T-helper 1 cell (primary cell): ENCODE results near the gene COA8.

ENCODE experiments used
- DNase-seq, 5 donors: peaks; one replicate each; pipeline ENCODE4 v3.0.0-alpha.2; 2012 to 2020

Gene COA8

DNA sequence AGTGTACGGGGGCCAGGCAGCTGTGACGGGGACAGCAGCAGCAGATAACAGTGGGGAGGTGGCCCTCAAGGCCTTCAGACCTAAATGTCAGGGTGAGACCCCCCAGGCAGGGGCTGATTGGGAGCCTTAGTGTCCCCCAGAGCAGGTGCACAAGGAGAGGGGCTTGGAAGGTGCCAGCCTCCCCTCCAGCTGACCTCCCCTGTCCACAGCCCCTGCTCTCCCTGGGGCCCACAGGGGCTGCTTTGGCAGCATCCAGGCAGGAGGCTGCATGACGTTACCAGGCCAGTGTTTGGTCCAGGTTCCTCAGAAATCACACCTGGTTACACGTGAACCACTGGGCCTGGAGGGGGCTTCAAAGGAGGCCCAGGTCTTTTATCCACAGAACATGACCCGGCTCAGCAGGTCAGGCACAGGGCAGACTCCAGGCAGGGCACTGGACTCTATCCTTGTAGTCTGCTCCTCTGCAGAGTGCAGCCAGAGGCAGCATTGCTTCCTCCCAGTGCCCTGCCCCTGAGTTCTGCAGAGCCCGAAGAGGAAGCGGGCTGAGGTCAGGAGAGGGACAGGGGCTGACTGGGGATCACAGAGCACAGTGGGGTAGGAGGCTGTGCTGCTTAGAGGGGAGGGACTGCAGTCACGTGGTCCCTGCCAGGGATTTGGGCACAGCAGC lies 36.4 kb upstream of the COA8 start:
- DNase-seq: no peak

DNA sequence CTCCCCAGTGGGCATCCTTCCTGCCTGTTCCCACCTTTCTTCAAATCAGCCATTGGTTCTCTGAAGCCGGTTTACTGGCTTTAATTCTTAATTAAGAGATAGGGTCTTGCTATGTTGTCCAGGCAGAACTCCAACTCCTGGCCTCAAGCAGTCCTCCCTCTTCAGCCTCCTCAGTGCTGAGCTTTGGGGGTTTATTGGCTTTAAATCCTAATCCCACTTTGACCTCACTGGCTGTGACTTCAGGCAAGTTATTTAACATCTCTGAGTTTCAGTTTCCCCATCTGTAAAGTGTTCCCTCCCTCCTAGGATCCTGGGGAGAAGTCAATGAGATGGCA lies 35.9 kb upstream of the COA8 start:
- no peak for DNase-seq

DNA sequence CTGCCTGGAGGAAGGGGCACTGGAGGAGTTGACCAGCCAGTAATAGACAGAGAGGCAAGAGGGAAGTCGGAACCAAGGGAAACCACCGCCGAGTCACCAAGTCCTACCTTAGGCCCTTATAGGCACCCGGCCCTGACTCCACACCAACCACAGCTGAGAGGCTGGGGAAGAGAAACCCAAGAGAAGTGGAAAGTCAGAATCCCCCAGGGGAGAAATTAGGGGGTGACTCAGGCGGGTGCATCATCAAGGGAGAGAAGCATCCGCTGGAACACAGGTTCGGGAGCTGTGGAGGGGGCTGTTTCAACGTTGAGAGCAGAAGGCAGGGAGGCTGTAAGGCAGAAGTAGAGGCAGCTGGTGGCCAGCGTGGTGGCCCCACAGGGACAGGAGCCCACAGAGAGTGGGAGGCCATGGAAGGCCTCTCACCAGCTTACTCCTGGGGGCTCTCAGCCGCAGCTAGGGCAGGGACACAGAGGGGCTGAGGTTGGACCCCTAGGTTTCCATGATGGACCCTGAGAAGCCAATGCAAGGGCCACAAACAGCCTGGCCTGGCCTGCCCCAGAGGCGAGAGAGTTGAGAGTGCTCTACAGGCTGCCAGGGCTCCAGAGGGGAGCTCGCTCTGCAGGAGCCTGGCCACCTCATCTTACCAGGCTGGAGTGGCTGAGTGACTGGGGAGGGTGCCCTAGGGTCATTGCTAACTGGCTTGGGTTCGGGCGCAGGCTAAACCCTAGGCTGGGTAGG lies 35.2 kb upstream of the COA8 start:
- DNase-seq: no peak

DNA sequence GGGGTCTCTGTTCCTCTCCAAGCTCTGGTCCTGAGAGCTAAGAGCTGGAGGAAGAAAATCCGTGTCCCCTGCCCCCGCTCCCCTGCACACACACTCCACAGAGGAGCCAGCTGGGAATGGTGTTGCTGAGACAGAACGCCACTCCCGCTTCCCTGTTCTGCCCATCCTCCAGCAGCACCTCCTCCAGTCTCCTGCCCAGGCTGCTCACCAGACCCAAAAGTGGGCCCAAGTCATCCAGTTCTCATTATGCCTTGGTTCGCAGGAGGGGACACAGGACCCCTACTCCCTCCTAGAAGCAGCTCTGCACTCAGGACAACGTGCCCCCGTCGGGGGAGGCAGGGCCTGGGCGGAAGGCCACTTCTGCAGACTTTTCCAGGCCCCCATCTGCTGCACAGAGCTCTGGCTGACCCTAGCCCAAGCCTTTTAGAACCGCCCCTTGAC lies 34.6 kb upstream of the COA8 start:
- DNase-seq: no peak

DNA sequence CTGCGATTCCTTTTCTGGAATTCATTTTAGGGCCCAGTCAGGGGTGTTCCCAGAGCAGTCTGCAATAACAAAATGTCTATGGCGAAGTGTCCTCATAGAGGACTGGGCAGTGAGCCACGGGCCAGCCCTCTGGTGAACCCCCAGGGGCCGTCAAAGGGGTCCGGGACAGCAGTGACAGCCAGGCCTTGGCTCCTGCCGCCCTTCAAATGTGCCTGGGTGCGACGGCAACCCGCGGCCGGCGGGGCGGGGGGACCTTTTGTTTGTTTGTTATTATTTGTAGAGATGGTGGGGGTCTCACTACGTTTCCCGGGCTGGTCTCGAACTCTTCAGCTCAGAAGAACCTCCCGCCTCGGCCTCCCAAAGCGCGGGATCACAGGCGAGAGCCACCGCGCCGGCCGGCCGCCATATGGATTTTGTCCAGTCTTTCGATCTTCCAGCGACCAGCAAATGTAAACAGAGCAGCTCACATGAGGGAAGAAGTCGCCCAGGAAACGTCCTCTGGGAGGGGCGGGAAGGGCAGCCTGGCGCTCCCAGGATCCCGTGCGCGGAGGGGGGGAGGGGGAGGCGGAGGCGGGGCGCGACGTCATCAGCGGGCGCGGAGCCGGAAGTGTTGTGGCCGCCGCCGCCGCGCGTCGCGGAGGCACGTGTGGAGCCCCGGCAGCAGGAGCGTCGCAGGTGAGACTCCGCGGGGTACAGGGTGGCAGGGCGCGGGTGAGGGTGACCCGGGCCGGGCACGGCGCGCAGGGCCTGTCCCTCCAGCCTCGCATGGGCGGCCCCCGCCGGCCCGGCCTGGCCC lies 34.0 kb upstream of the COA8 start, which contains the start of gene TRMT61A:
TSS of gene TRMT61A (plus strand) at position 610 of the 796 bp plus-strand sequence. CDS start 783 bp downstream, outside the sequence.
- DNase-seq: peak; percentile 63 to 78 (median 74)

DNA sequence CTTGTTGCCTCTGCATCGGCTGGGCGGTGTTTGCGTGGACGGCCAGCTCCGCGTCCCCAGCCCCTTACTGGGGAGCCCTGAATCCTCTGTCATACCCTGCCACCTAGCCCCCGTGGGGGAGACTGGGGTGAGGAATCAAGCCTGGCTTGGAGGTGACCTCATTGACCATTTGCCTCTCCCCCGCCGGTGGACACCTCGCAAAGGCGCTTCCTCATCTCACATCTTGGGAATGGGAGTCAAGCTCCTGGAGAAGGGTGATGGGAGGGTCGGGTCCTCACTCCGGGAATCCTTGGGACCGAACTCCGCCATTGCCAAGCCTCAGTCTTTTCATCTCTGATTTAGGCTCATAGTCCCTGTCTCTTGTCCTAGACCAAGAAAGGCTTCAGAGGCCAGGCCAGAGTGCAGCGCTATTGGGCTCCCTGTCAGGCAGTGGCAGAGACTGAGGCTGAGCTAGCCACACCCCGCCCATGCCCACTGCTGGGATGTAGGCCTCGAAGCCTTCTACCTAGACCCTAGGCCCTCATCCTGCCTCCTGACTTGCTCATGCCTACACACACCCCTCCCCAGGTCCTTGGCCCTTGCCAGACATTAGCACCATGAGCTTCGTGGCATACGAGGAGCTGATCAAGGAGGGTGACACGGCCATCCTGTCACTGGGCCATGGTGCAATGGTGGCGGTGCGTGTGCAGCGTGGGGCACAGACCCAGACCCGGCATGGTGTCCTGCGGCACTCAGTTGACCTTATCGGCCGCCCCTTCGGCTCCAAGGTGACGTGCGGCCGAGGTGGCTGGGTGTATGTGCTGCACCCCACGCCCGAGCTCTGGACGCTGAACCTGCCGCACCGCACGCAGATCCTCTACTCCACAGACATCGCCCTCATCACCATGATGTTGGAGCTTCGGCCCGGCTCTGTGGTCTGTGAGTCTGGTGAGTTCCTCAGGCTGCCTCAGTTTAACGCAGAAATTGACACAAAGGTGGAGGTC lies 33.1 kb upstream of the COA8 start:
- no peak for DNase-seq

DNA sequence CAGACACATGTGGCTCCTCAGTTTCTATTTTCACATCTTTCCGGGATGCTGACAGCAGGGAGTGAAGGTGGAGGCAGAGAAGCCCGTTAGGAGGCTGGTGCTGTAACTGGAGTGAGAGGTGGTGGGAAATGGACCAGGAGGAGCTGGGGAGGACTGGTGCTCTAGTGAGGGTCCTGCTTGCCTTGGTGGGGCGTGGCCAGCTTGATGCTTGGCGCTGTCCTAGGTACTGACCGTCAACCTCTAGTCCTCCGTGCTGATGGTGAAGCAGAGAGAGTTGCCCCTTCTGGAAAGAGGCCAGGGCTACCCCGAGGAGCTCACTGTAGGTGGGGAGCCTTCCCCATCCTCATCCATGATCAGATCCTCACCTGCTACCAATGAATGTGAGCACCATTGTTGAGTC lies 32.4 kb upstream of the COA8 start:
- no peak for DNase-seq

DNA sequence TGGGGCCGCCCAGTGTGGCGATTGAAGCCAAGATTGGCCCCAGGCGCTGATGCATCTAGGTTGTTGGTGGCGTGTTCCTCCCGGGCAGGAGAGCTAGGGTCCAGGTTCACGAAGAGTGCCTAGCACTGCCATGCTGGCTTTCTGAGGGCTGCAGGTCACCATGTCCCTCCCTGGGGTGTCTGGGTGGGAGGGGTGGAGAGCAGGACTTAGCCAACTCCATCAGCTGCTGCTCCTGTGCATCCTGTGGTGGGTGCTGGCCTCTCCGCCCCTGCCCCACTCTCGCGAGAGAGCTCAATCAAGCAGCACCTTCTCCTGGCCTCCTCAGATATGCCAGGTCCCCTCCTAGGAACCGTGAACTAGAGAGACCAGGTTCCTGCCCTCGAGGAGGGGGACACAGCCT lies 31.9 kb upstream of the COA8 start:
- DNase-seq: no peak

DNA sequence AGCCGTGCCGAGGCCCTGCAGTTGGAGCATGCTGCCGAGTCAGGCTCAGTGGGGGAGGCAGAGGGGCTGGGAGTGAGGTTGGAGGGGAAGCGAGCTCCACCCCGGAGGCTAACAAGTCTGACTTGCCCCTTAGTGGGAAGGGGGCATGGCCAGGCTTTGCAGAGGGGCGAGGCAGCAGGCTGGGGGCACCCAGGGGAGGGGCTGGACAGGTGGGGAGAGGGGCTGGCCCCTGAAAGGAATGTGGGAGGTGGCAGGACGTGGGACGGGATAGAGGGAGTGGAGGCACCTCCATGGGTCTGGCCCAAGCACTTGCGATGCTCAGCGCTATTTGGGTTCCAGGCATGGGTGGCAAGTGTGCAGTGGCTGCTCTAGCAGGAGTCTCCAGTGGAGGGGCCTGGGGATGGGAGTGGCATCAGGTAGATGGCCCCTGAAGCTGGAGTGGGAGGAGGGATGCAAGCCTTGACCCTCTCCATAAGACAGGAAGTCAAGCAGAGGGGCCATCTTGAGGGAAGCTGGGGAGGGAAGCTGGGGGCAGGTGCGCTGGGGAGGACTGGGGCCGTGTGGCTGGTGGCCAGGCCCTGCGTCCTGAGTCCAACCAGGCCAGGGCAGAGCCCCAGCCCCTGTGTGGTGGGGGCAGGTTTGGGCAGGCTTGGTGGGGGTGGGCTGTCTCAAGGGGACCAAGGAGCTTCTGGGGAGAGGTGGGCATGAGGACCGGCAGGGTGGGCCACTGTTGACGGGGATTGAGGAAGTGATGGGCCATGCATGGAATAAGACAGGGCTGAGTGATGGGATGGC lies 31.1 kb upstream of the COA8 start:
- no peak for DNase-seq

DNA sequence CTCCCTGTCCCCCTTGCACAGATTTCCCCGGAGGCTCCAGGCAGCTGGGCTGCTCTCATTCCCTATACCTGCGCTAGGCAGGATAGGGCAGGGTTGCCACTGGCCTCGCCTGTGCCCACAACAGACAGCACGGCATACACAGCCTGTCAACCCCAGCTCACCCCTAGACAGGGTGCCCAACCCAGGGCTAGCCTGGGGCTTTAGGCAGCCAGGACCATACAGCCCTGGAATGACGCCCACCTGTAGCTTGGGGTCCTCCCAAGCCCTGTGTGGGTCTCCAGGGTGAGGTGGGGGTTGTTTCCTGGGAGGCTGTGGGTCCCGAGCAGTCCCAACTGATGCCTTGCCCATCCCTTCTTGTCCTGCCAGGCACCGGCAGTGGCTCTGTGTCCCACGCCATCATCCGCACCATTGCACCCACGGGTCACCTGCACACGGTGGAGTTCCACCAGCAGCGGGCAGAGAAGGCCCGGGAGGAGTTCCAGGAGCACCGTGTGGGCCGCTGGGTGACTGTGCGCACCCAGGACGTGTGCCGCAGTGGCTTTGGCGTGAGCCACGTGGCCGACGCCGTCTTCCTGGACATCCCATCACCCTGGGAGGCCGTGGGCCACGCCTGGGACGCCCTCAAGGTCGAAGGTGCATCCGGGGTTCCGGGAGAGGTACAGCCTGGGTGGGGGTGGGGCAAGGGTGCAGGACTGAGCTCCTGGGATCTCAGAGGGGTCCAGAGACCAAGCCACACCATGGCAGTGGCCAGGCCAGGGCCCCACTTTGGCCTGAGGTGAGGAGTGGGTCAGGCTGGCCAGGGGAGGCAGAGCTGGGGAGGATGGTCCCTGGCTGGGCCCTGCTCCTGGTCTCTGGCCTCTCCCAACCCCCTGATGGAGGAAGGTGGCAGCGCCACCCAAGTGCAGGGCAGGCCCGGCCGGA lies 30.3 kb upstream of the COA8 start:
- DNase-seq: no peak

DNA sequence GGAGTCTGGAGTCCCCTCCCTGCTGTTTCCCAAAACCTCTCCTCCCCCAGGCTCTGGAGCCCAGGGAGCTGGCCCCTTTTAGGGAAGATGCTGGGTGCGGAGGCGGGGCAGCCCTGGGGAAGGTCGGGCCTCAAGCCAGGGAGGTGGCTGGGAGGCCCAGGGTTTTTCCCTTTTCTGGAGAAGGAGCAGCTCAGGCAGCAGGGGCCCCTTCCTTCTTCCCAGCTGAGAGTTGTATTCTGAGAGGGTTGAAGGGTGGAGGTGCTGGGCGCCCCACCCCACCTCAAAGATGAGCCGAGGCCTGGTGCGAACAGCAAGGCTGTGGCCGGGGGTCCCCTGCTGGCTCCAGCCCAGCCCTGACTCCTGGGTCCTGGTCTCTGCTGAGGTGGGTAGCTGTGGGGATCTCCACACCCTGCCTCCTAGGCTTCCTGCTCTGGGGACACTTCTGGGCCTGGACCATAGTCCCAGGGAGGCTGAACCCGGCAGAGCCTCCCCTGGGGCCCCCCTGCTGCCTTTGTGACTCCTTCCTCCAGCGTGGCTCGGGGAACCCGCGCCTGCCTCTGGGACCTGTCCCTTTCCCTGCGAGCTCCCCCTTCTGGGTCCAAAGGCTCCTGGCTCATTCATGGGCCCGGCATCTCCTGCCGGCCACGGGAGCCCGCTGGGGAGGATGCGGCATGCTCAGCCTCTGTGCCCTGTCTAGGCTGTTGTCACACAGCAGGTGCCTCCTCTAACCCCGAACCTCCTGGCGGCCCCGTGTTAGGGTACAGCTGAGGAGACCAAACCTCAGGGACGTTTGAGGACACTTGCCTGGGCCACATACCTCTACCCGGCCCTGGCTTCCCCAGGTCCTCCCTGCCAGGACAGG lies 29.4 kb upstream of the COA8 start:
- DNase-seq: no peak

DNA sequence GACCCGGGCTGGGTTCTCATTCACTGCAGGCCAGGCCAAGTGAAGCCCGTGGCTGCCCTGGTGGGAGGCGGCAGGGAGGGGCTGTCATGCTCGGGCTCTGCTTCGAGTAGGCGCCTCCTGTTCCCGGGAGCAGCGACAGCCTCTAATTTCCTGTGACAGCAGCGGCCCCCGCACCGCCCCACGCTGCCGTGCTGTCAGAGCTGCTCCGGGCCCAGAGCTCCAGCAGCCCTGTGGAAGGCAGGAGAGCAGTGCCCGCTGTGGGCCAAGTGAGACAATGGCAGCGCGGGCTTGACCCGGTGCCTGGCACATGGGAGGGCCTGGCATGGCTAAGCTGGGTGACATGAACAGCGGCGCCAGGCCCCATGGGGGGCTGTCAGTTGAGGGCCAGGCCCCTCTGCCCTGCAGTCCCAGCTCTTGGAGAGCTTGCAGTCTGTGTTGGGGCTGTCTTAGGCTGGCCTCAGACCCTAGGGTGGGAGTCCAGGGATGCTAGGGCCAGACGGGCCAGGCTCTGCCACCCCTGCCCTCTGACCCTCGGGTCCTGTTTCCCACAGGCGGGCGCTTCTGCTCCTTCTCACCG lies 28.7 kb upstream of the COA8 start:
- no peak for DNase-seq

DNA sequence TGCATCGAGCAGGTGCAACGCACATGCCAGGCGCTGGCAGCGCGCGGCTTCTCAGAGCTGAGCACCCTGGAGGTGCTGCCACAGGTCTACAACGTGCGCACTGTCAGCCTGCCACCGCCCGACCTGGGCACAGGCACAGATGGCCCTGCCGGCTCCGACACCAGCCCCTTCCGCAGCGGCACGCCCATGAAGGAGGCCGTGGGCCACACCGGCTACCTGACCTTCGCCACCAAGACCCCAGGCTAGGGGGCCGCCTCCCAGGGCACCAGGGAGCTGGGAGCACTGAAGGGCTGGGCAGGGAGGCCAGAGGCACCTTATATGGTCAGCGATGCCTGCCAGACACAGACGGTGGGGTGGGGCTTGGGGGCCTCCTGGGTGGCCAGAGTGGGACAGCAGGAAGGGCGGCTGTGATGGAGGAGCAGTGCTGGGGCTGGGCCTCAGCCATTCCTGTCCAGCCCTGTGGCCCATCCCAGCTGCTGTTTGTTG lies 28.1 kb upstream of the COA8 start:
- no peak for DNase-seq

DNA sequence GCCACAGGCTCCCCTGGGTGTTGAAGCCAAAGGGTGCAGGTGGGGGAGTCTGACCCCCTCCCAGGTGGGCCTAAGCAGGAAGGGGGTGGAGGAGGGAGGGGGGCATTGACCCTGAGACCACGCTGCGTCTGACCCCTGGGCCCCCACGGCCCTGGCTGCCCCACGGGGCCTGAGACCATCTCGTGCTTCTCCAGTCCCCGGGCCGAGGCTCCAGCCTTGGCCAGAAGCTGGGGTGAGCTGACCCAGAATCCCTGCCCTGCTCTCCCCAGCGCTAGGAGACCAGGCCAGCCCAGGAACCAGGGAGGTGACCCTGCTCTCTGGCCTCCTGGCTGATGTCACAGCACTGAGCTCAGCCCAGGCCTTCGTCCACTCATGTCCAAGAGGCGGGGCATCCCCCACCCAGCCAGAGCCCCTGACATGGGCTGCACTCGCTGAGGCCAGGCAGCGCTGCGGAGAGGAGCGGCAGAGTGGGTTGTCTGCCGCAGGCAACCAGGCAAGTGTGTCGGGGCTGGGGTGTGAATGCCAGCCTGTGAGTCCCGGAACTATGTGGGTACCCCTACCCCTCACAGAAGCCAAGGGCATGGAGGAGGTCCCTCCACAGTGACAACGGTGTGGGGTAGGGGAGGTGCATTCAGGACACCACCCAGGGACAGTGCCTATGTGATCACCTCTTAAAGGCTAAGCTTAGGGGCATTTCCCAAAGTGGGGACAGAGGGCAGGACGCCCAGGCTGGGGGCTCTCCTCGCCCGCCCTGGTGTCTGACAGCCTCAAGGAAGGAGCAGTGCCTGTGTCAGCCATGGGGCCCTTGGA lies 27.5 kb upstream of the COA8 start:
- DNase-seq: no peak

DNA sequence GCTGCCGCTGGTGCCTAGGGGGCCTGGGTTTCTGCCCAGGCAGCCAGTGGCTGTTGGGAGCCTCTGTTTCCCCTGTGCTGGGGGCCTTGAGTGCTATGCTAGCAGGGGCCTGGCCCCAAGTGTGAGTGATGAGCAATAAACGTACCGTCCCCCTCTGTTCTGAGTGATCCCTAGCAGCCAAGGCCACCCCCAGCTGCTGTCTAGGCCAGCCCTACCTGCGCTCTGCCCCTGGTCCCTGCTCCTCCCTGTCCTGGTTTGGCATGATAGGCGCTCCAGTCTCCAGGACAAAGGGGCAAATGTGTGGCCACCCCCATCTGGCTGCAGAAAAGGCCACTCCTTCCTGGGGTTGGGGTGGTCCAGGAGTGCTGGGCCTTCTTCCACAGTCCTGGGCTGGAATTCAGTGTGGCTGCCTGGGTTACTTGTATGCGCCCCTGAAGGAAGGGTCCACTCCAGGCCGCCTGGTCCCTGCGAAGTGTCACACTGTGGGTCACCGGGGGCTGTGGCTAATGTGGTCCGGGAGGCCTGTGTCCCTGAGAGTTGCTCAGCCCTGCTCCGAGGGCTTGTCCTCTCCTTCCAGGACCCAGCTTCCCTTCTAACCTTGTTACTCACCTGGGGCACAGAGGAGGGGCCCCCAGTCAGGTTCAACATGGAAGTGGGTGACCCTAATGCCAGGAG lies 26.7 kb upstream of the COA8 start:
- DNase-seq: no peak

DNA sequence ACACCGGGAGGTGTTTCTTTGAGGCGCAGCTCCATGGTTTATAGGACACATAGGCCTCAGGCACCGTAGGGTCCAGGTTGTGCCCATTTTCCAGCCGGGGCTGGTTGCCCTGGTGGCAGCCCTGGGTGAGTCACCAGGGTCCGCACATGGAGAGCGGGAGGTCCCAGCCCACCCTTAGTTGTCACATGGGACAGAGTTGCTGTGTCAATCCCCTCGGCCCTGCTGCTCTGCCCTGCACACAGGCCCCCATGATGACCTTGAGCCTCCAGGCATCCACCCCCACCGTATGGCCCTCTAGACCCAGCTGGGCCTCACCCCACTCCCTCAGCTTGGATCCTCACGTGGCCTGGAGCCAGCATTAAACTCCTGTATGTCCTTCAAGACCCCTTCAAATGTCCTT lies 26.1 kb upstream of the COA8 start:
- no peak for DNase-seq
